GM12878 (cell line): ENCODE results near the gene ABCA7. TPM values are rescaled to one million over a fixed set of nuclear protein-coding genes. Genes with fewer than 3 reads are reported as not detected.

Experiments
- ATAC-seq: fragments of 200-7000 bp; cut with Tn5 transposase; 3 replicates; pipeline ENCODE4 v1.9.1; 2020; ENCODE audit warnings: mild to moderate bottlenecking, moderate library complexity
- BruUV-seq: library from RNA; stranded (reverse); fragments of 400-500 nt; replicated peaks from 2 replicates; lab custom pipeline; 2021; lab: Mats Ljungman, UMichigan
- CTCF ChIA-PET: fragments of 300-600 bp; sonication (Branson Sonifier 250); formaldehyde crosslinking; extraction: SDS; loops from one replicate; lab custom pipeline; 2021; ENCODE audit warnings: inconsistent platforms; lab: Yijun Ruan, JAX
- POLR2A ChIA-PET: fragments of 350-600 bp; formaldehyde crosslinking; extraction: SDS; loops from one replicate; lab custom pipeline; 2021; ENCODE audit warnings: inconsistent platforms; lab: Charles Lee
- RAD21 ChIA-PET: fragments of 300-600 bp; sonication (Branson Sonifier 250); formaldehyde crosslinking; loops from one replicate; lab custom pipeline; 2023; ENCODE audit warnings: antibody characterized with exemption; ENCODE audit not compliant: unreplicated experiment; lab: Charles Lee
- SMC1A ChIA-PET: fragments of 300-600 bp; sonication (Branson Sonifier 250); formaldehyde crosslinking; loops from one replicate; lab custom pipeline; 2023; ENCODE audit not compliant: unreplicated experiment, uncharacterized antibody; lab: Charles Lee
- DNase-seq: peaks from one replicate; pipeline ENCODE4 v3.0.0-alpha.2; 2011; ENCODE audit warnings: low read depth, low spot score
- FAIRE-seq: peaks from 3 replicates; lab custom pipeline; 2011; peaks lifted over from hg19 to GRCh38; lab: Jason Lieb, UNC
- H2AFZ ChIP-seq: 2 replicates; pipeline ENCODE4 v1.6.0; 2011; ENCODE audit warnings: low read depth, low read length, control low read depth; ENCODE audit not compliant: control insufficient read depth
- H3K27ac ChIP-seq: 2 replicates; pipeline ENCODE4 v1.5.1; 2011; ENCODE audit warnings: control low read depth; ENCODE audit not compliant: control insufficient read depth, insufficient read depth
- H3K27me3 ChIP-seq, 2 experiments: replicated peaks in 1 of 2; 2 replicates each; pipeline versions ENCODE4 v1.6.0 to v1.6.1; 2011; ENCODE audit warnings: low read length in 1 of 2; ENCODE audit not compliant: control insufficient read depth in 2 of 2, insufficient read depth in 2 of 2
- H3K36me3 ChIP-seq, 2 experiments: 2 replicates each; pipeline ENCODE4 v1.5.1; 2011; ENCODE audit warnings: low read length in 1 of 2; ENCODE audit not compliant: control insufficient read depth in 2 of 2, insufficient read depth in 2 of 2
- H3K4me1 ChIP-seq: 2 replicates; pipeline ENCODE4 v1.6.1; 2011; ENCODE audit warnings: mild to moderate bottlenecking, low read length, moderate library complexity, mixed read lengths; ENCODE audit not compliant: control insufficient read depth, insufficient read depth
- H3K4me2 ChIP-seq: 2 replicates; pipeline ENCODE4 v1.6.0; 2011; ENCODE audit warnings: control low read depth; ENCODE audit not compliant: control insufficient read depth, insufficient read depth
- H3K4me3 ChIP-seq: fragments of 200-600 bp; sonication (generic); 2 replicates; pipeline ENCODE4 v1.5.1; 2016
- H3K79me2 ChIP-seq: 2 replicates; pipeline ENCODE4 v1.6.0; 2011; ENCODE audit warnings: low read length; ENCODE audit not compliant: control insufficient read depth, insufficient read depth
- H3K9ac ChIP-seq: 2 replicates; pipeline ENCODE4 v1.8.0; 2011; ENCODE audit warnings: low read length, control low read depth, mixed read lengths; ENCODE audit not compliant: control insufficient read depth, insufficient read depth
- H3K9me3 ChIP-seq: replicated peaks from 3 replicates; pipeline ENCODE4 v1.5.1; 2011; ENCODE audit warnings: mild to moderate bottlenecking, low read length; ENCODE audit not compliant: control insufficient read depth, insufficient read depth
- H4K20me1 ChIP-seq: 2 replicates; pipeline ENCODE4 v1.6.0; 2011; ENCODE audit not compliant: control insufficient read depth, insufficient read depth
- ATF7 ChIP-seq: fragments of 450-650 bp; IDR thresholded peaks from 2 replicates; pipeline ENCODE4 v1.6.1; 2016; ENCODE audit warnings: low read depth, mild to moderate bottlenecking
- BHLHE40 ChIP-seq, 2 experiments: fragments of 450-650 bp in 1 of 2; IDR thresholded peaks; 2 replicates each; pipeline ENCODE4 v1.6.1; 2011 to 2017; ENCODE audit warnings: low read depth in 2 of 2, borderline replicate concordance in 1 of 2, improper control_type of control experiment in 1 of 2, low read length in 1 of 2, mild to moderate bottlenecking in 1 of 2
- CHD4 ChIP-seq: fragments of 200-600 bp; sonication (generic); IDR thresholded peaks from 2 replicates; pipeline ENCODE4 v1.6.1; 2016; ENCODE audit warnings: mild to moderate bottlenecking
- CREB1 ChIP-seq: IDR thresholded peaks from 2 replicates; pipeline ENCODE4 v1.6.1; 2012; ENCODE audit warnings: low read depth, mild to moderate bottlenecking, inconsistent platforms
- CREM ChIP-seq: IDR thresholded peaks from 2 replicates; pipeline ENCODE4 v1.6.1; 2014; ENCODE audit warnings: antibody characterized with exemption, low read depth
- DPF2 ChIP-seq: fragments of 450-650 bp; IDR thresholded peaks from 2 replicates; pipeline ENCODE4 v1.6.1; 2017; ENCODE audit warnings: mild to moderate bottlenecking
- E2F8 ChIP-seq: fragments of 450-650 bp; IDR thresholded peaks from 2 replicates; pipeline ENCODE4 v1.6.1; 2018; ENCODE audit warnings: mild to moderate bottlenecking, low read depth, moderate library complexity; ENCODE audit not compliant: partially characterized antibody
- EP300 ChIP-seq, 2 experiments: fragments of 150-350 bp in 1 of 2; IDR thresholded peaks; 2 replicates each; pipeline ENCODE4 v1.6.1; 2011 to 2012; ENCODE audit warnings: low read depth in 2 of 2, low read length in 2 of 2, borderline replicate concordance in 1 of 2, improper control_type of control experiment in 1 of 2, inconsistent platforms in 1 of 2; ENCODE audit not compliant: control insufficient read depth in 1 of 2
- JUND ChIP-seq: IDR thresholded peaks from 2 replicates; pipeline ENCODE4 v1.6.1; 2012; ENCODE audit warnings: low read depth, mild to moderate bottlenecking, low read length, improper control_type of control experiment, moderate library complexity
- LARP7 ChIP-seq: fragments of 450-650 bp; IDR thresholded peaks from 2 replicates; pipeline ENCODE4 v1.6.1; 2017; ENCODE audit warnings: mild to moderate bottlenecking
- NBN ChIP-seq: fragments of 450-650 bp; IDR thresholded peaks from 2 replicates; pipeline ENCODE4 v1.6.1; 2016
- NR2F1 ChIP-seq: fragments of 450-650 bp; conservative IDR thresholded peaks from 2 replicates; pipeline ENCODE4 v1.6.1; 2017; ENCODE audit warnings: mild to moderate bottlenecking
- PKNOX1 ChIP-seq: fragments of 450-650 bp; IDR thresholded peaks from 2 replicates; pipeline ENCODE4 v1.6.1; 2016; ENCODE audit warnings: mild to moderate bottlenecking
- POLR2A ChIP-seq: IDR thresholded peaks from 2 replicates; pipeline ENCODE4 v1.6.1; 2011; ENCODE audit warnings: low read depth, mild to moderate bottlenecking, low read length
- RBBP5 ChIP-seq: fragments of 200-600 bp; sonication (generic); conservative IDR thresholded peaks from 2 replicates; pipeline ENCODE4 v1.6.1; 2016
- SIX5 ChIP-seq: IDR thresholded peaks from 2 replicates; pipeline ENCODE4 v1.6.1; 2011; ENCODE audit warnings: mild to moderate bottlenecking, low read depth, low read length, moderate library complexity; ENCODE audit not compliant: severe bottlenecking
- SPI1 ChIP-seq: IDR thresholded peaks from 2 replicates; pipeline ENCODE4 v1.6.1; 2011; ENCODE audit warnings: low read depth, mild to moderate bottlenecking, low read length, moderate library complexity, borderline replicate concordance; ENCODE audit not compliant: insufficient read depth
- TCF12 ChIP-seq: IDR thresholded peaks from 2 replicates; pipeline ENCODE4 v1.6.1; 2011; ENCODE audit warnings: low read depth, mild to moderate bottlenecking, low read length
- TCF3 ChIP-seq: IDR thresholded peaks from 2 replicates; pipeline ENCODE4 v1.6.1; 2012; ENCODE audit warnings: low read depth, mild to moderate bottlenecking, low read length, borderline replicate concordance; ENCODE audit not compliant: insufficient read depth
- YY1 ChIP-seq: IDR thresholded peaks from 2 replicates; pipeline ENCODE4 v1.6.1; 2011; ENCODE audit warnings: low read depth, mild to moderate bottlenecking, low read length
- WGBS: methylation state at CpG from one replicate; pipeline ENCODE4 v1.1.6; 2016; ENCODE audit warnings: low lambda C conversion rate; ENCODE audit not compliant: insufficient replicate concordance, insufficient coverage; ENCODE audit errors: missing lambda C conversion rate; 5-methylcytosine and 5-hydroxymethylcytosine counted together
- in situ Hi-C: fragments of 300-500 bp; cut with MboI; formaldehyde crosslinking; loops from 9 replicates; pipeline ENCODE4 v1.14.3; 2018; ENCODE audit warnings: mixed read lengths
- intact Hi-C: fragments of 100-400 bp; cut with micrococcal nuclease; formaldehyde crosslinking; loops from one replicate; pipeline ENCODE4 v1.14.2; 2022; ENCODE audit not compliant: unreplicated experiment
- polyA plus RNA-seq, 11 experiments: library from polyadenylated mRNA; depleted of rRNA in 4 of 11; unstranded in 6 of 11; stranded (reverse) in 5 of 11; fragments of >200 nt; fragmentation: Nextera tagmentation in 4 of 11; fragmentation: Illumina TruSeq in 1 of 11; extraction: Ambion mirVana in 4 of 11; extraction: Trizol in 1 of 11; gene quantifications; 1 replicate in 1 of 11; 2 replicates in 10 of 11; pipeline versions ENCODE4 v1.2.1 to v1.2.3, GENCODE V29; 2011 to 2016; ENCODE audit warnings: inconsistent platforms in 2 of 11, missing spikeins in 2 of 11, low read depth in 1 of 11
- total RNA-seq, 4 experiments: library from RNA; depleted of rRNA in 3 of 4; stranded (reverse); fragments of >200 nt in 3 of 4; fragmentation: Illumina TruSeq in 1 of 4; extraction: Trizol in 1 of 4; gene quantifications; 2 replicates each; pipeline versions ENCODE4 v1.2.1 to v1.2.3, GENCODE V29; 2013 to 2021

The ABCA7 gene
- total and polyA plus RNA-seq, 10 of the 15 experiments (the other 5 are each of a cell fraction or from before 2014, with no cell fraction given) = 1.0 to 49.5 (median 14.8) TPM

- in situ Hi-C loops = no loop called here
- ATAC-seq (peak; percentile 32), FAIRE-seq (no peak), DNase-seq (no peak)
- no peak overlapping the region for H2AFZ ChIP-seq
- no peak overlapping the region for H3K9ac ChIP-seq
- peak overlapping the region; percentile 27; the same call in 1 of the 2 replicates for H3K4me2 ChIP-seq
- POLR2A ChIA-PET = interaction anchor here (1.5 kb wide), 1 partner anchor 11 kb away, joined by 3 read pairs; no protein-coding TSS in a partner anchor
- no peaks in the 10 kb centered on the region; the same call in 1 of the 2 replicates for H3K4me1 ChIP-seq
- SMC1A ChIA-PET = no interaction called here
- H3K36me3 ChIP-seq = no peaks in the 10 kb centered on the region; a peak in 2 of 4 replicates
- no peak overlapping the region for H3K4me3 ChIP-seq
- H4K20me1 ChIP-seq = no peaks in the 10 kb centered on the region
- CTCF ChIA-PET = no interaction called here
- H3K27ac ChIP-seq = no peak overlapping the region
- H3K27me3 ChIP-seq = peaks cover 3% of the 10 kb centered on the region in 2 experiments; a peak in 3 of 4 replicates
- H3K79me2 ChIP-seq = no peaks in the 10 kb centered on the region
- BruUV-seq = no TSS peak
- no peaks in the 10 kb centered on the region for H3K9me3 ChIP-seq
- intact Hi-C loops = loop anchor here (5.0 kb wide), 1 partner anchor 134 kb away; no protein-coding TSS in a partner anchor
- RAD21 ChIA-PET = interaction anchor here (1.8 to 3.3 kb wide), 2 partner anchors 12 to 73 kb away, joined by 7 to 11 read pairs; partner anchors contain the start of gene WDR18
- TF ChIP-seq NBN = peak; percentile 50; the same call in 1 of the 2 replicates
- TF ChIP-seq CREM = peak; percentile 82
- peak in 1 of 2 experiments; percentile 38; a peak in 2 of 4 replicates for TF ChIP-seq BHLHE40 (IDR thresholded peaks at IDR 0.05; ENCODE audit: borderline replicate concordance in 1 of 2, low read depth in 2 of 2, low read length in 1 of 2)
- peak; percentile 54; the same call in 1 of the 2 replicates for TF ChIP-seq POLR2A
- TF ChIP-seq CHD4 = no peak
- no peak for TF ChIP-seq PKNOX1
- no peak for TF ChIP-seq YY1
- no peak for TF ChIP-seq SIX5
- TF ChIP-seq TCF12 = peak; percentile 57; the same call in 1 of the 2 replicates
- TF ChIP-seq DPF2 = peak; percentile 48; the same call in 1 of the 2 replicates
- TF ChIP-seq SPI1 = no peak
- no peak for TF ChIP-seq E2F8
- TF ChIP-seq JUND = peak; percentile 65; the same call in 1 of the 2 replicates
- TF ChIP-seq LARP7 = 0 out of 2 replicates have a peak, but pooled peaks have one; percentile 13
- TF ChIP-seq ATF7 = peak; percentile 91
- TF ChIP-seq EP300 (IDR thresholded peaks at IDR 0.05; ENCODE audit: borderline replicate concordance in 1 of 2, control insufficient read depth in 1 of 2, low read depth in 2 of 2, low read length in 2 of 2) = no peak
- no peak for TF ChIP-seq RBBP5
- TF ChIP-seq TCF3 = peak; percentile 51; the same call in 1 of the 2 replicates
- peak; percentile 75; the same call in 1 of the 2 replicates for TF ChIP-seq CREB1
- TF ChIP-seq NR2F1 = 0 out of 2 replicates have a peak, but pooled peaks have one; percentile 14
- 25% methylated on average over 51 of the region's 64 CpGs for WGBS
Measured at GRCh38 chr19:996051-996838, 43.7 kb upstream of the ABCA7 start.
